SIG-M5 (cell line): ENCODE measurements around the gene AK5.
"Not testable (repeated sequence)": the region's sequence is repeated elsewhere in the genome, so short reads cannot be mapped to it uniquely, and the experiment has no call there.

Experiments
- DNase-seq: peaks from one replicate; lab custom pipeline; 2025; lab: John Stamatoyannopoulos, UW

The AK5 gene

DNA sequence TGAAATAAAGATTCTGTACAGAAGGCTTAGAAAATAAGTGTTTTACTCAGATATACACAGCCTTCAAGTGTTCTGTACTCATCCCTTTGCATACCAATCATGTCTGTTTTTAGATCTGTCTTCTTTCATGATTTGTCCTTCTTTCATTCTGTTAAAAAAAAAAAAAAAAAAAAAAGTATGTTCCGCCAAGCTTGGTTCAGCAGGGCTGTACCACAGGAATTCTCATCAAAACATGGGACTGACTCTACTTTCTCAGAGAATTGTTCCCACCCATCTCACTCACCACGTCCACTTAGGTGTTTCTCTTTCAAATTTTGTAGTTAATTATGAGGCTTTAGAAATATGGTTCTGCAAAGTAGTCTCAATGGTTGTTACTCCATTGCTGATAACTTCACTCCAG, 119.0 kb downstream of the AK5 start:
- no peak for DNase-seq

DNA sequence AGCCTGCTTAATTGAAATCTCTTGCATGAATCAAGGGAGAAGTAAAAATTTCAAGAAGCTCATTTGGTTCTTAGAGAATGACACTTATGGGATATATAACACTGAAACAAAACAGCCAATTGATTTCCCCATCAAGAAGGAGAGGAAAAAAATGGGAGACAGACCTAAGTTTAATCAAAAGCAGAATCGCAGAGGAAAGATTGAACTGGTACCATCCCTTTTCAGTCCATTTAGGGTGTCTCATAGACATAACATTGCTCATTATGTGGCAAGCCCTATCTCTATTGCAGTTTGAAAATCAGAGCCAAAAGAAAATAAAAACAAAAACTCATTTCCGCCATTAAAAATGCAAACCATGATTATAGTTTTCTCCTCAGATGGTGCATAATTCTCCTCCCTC, 119.6 kb downstream of the AK5 start:
- DNase-seq, result no peak

DNA sequence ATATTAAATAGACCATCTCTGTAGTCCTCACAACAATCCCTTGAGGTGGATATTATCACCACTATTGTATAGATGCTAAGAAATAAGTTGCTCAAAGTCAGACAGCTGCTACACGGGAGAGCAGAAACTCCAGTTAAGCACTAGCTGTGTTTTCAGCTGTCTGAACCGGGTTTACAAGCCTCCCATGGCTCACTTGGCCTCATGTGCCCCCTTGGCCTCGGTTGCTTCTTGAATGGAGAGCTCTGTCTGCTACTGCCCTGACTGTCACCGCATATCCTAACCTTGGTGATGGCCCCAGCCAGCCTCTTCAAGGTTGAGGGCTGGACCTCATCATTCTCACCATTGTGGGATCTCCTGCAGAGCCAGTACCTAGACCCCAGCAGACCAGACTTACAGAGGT, 123.4 kb downstream of the AK5 start:
- DNase-seq, result no peak

DNA sequence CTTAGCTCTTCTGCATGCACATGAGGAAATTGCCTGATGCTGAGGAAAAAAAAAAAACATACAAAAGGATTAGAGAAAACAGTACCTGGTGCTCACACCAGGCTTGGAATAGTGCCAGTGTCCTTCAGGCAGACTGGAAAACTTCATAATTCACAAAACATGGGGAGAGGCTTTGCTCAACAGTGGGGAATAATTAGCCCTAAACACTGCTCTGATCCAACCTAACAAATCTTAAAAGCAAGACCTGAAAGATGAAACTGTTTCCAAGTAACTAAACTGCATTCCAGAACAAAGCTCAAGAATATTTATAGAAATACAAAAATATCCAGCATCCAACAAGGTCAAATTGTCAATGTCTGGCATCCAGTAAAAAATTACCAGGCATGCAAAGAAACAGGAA, 124.8 kb downstream of the AK5 start:
- DNase-seq, result no peak

GRCh38 chr1:77407738-77408375, 126.0 kb downstream of the AK5 start:
- DNase-seq, result no peak

DNA sequence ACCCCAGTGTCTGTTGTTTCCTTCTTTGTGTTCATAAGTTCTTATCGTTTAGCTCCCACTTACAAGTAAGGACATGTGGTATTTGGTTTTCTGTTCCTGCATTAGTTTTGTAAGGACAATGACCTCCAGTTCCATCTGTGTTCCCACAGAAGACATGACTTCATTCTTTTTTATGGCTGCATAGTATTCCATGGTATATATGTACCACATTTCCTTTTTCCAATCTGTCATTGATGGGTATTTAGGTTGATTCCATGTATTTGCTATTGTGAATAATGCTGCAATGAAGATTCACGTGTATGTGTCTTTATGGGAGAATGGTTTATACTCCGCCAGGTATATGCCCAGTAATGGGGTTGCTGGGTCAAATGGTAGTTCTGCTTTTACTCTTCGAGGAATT, 127.1 kb downstream of the AK5 start:
- DNase-seq, result not testable (repeated sequence)

DNA sequence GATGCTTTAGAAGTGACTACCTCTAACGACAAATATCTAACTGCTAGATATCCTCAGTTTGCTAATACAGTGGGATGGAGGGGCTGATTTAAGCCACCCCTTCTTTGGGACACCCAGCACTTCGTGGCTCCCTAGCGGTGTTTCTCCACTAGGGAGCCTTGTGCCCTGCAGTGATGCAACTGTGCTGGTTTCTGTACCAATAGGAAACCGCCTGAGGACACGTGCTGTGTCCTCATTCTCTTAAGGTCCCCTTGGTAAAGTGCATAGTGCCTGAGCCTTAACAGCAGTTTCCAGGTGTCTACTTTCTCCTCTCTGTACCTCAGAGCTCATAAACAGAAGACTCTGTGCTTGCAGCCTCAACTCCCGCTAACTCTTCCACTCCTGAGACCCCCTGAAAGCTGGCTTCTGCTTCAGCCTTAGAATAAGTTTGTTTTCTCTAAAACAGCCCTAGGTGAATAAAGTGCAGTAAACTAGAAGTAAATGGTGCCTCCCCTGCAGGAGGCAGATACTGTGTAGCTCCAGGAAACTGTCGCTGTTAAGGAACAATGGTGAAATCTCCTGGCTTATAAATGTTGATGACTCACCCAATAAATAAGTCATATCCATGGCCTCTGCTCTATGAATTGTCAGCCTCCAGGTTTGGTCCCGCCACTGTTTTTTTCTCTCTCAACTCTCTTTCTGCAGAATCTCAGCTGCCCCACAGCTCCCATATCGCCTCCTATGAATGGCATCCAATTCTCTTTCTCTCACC, 130.4 kb downstream of the AK5 start:
- peak; percentile 61 for DNase-seq

GRCh38 chr1:77412820-77413530, 131.2 kb downstream of the AK5 start:
- DNase-seq, result no peak

GRCh38 chr1:77413541-77414335, 131.9 kb downstream of the AK5 start:
- peak; percentile 79 for DNase-seq

DNA sequence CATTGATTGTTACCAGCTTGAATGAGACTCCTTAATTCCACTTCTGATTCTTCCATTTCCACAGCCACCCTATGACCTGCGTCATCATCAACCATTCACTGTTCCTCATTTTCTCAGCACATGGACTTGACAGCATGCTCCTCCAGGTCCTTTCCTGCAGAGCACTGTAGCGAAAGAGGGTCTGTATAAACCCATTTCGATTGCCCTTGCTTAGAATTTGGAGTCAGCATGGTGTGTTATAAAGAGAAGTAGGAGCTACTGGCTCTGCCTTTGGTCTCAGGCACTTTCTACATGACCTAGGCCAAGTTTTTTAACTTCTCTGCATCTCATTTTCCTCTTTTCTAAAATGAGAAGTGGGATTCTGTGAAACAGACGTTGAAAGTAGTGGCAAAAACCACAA, 133.8 kb downstream of the AK5 start:
- no peak for DNase-seq

DNA sequence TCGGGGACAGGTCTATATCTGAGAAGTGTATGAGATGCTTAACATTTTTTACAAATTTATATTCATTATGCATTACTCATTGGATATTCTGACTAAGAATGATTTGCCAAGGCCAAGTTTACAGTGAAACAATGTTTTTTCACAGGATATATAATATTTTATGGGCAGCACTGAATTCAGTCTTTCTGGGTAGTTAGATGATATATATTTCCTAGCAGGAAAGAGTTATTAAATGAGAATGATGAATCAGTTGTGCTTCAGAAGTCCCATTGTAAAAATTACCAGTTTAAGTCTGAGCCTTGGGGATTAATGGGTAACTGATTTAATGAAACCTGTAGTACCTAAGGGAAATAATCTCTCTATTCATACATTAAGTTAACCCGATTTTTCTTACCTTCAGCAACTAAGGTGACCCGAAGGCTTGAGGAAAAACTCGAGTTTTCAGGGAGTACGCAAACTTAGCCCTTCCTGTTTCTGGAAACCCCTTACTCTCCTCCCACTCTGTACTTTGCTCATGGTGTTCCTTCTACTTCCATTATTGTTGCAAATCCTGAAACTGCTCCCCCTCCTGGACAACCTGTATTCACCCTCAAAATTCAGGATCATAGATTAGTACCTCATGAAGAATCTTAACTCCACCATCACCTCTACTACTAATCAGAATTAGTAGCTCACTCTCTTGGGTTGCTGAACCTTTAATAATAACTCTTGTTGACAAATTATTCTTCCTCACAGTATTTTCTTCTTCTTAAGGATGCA, 135.1 kb downstream of the AK5 start:
- DNase-seq, result no peak

DNA sequence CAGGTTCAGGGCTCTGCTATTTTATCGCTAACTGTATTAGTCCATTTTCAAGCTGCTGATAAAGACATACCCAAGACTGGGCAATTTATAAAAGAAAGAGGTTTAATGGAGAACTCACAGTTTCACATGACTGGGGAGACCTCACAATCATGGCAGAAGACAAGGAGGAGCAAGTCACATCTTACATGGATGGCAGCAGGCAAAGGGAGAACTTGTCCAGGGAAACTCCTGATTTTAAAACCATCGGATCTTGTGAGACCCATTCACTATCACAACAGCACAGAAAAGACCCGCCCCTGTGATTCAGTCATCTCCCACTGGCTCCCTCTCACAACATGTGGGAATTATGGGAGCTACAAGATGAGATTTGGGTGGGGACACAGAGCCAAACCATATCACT, 136.2 kb downstream of the AK5 start:
- not testable (repeated sequence) for DNase-seq

DNA sequence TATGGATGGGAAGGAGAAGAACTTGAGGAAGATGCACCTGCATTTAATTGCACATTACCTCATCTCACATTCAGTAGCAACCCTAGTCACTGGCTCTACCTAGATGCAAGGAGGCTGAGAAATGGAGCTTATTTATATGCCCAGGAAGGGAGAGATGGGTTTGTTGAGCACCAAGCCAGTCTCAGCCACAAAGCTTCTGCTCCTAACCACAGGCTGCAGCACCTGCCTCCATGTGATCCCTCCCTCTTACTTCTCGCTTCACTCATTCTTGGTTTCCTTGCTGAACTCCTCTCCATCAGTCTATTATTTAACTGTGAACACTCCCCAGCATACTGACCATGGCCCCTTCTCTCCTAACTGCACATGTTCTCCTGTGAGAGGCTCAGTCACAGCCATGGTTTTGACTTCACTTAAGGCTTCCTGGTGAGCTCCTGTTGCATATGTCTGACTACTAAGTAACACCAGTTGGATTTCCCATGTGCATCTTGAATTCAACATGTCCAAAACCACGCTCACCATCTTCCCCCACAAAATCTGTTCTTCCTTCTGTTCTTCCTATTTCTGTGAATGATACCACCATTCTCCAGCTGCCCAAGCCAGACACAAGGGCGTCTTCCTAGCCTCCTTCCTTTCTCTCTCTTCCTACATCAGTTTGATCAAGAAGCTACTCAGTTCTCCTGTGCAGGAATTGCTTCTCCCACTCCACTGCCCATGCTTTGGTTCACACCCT, 139.8 kb downstream of the AK5 start:
- DNase-seq, result no peak

DNA sequence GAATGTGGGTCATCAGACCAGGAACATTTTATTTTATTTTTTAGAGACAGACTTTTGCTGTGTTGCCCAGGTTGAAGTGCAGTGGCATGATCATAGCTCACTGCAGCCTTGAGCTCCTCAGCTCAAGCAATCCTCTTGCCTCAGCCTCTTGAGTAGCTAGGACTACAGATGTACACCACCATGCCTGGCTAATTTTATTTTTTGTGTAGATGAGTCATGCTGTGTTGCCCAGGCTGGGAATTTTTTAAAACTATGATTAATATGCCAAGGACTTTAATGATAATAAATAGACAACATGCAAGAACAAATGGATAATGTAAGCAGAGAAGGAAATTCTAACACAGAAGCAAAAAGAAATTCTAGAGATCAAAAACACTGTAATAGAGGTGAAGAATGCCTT, 142.4 kb downstream of the AK5 start:
- DNase-seq, result no peak

DNA sequence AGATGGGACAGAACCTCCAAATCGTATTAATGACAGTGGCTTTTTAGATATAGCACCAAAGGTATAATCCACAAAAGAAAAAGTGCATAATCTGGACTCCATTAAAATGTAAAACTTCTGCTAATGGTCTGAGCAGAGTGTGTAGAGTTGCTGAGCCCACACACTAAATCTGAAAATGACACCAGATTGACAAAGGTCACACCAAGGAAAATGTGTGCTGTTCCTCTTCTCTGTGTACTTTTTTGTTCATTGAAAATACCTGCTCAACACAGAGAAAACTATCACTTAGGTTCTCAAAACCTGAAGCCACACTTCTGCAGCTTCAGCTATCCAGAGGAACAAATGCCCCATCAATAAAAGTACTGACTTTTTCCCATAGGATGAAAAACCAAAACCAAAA, 146.2 kb downstream of the AK5 start:
- DNase-seq, result no peak

- no peak for DNase-seq
Observed at GRCh38 chr1:77430966-77431690, 149.3 kb downstream of the AK5 start.

DNA sequence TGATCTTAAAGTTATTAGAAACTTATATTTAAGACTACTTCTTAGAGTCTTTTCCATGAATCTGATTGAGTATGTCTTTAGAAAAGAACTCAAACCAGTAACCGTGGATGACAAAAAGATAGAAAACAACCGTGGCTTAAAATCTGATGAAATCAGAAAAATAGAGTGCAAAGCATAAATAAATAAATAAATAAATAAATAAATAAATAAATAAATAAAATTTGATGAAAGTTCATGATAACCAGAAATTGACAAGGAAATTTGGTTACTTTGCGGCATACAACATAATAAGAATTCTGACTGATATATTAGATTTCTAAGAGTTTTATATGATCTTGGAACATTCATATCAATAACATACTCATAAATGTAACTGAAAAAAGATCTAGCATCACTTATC, 152.1 kb downstream of the AK5 start:
- no peak for DNase-seq

- DNase-seq, result no peak
Observed at GRCh38 chr1:77434967-77435366, 153.1 kb downstream of the AK5 start.

GRCh38 chr1:77438236-77438913, 156.6 kb downstream of the AK5 start:
- no peak for DNase-seq
